Thymus (tissue), 11 donors: Measurements from ENCODE around the gene TOPBP1. TPM values are rescaled to one million over a fixed set of nuclear protein-coding genes. Genes with fewer than 3 reads are reported as not detected.
"Not testable (repeated sequence)": the region's sequence is repeated elsewhere in the genome, so short reads cannot be mapped to it uniquely, and the experiment has no call there.

Experiments
- DNase-seq, 9 donors: peaks; one replicate each; pipeline ENCODE4 v3.0.0-alpha.2; 2013; ENCODE audit warnings: low spot score in 9 of 9, low read depth in 6 of 9, missing footprints in 1 of 9
- H3K27ac ChIP-seq, 2 donors: one replicate each; pipeline ENCODE4 v1.5.1; 2013; ENCODE audit warnings: control low read depth in 1 of 2, low read depth in 1 of 2, low read length in 1 of 2, mild to moderate bottlenecking in 1 of 2, moderate library complexity in 1 of 2
- H3K27me3 ChIP-seq, 2 donors: one replicate each; pipeline ENCODE4 v1.5.1; 2013; ENCODE audit warnings: low read length in 1 of 2; ENCODE audit not compliant: control insufficient read depth in 2 of 2, insufficient read depth in 1 of 2
- H3K36me3 ChIP-seq, 2 donors: one replicate each; pipeline ENCODE4 v1.5.1; 2013; ENCODE audit warnings: low read length in 1 of 2, mild to moderate bottlenecking in 1 of 2, moderate library complexity in 1 of 2; ENCODE audit not compliant: control insufficient read depth in 2 of 2, insufficient read depth in 2 of 2
- H3K4me1 ChIP-seq, 2 donors: one replicate each; pipeline ENCODE4 v1.5.1; 2013; ENCODE audit warnings: low read length in 2 of 2; ENCODE audit not compliant: control insufficient read depth in 2 of 2, insufficient read depth in 2 of 2
- H3K4me3 ChIP-seq, 2 donors: one replicate each; pipeline ENCODE4 v1.5.1; 2013; ENCODE audit warnings: low read length in 2 of 2, control low read depth in 1 of 2, mild to moderate bottlenecking in 1 of 2
- H3K9me3 ChIP-seq, 2 donors: one replicate each; pipeline ENCODE4 v1.5.1; 2013; ENCODE audit warnings: low read length in 1 of 2, mild to moderate bottlenecking in 1 of 2; ENCODE audit not compliant: control insufficient read depth in 2 of 2, insufficient read depth in 1 of 2
- WGBS: extraction: QIAGEN DNeasy Blood & Tissue Kit; methylation state at CpG from one replicate; pipeline ENCODE4 v1.1.7; 2013; 5-methylcytosine and 5-hydroxymethylcytosine counted together
- polyA plus RNA-seq: library from polyadenylated mRNA; stranded (reverse); fragments of 200-250 nt; gene quantifications from one replicate; pipeline ENCODE4 v1.2.3, GENCODE V29; 2013
- total RNA-seq: library from RNA; stranded (reverse); fragments of 120-200 nt; gene quantifications from one replicate; pipeline ENCODE4 v1.2.4, GENCODE V29; 2013
- donor health status: healthy.

Gene TOPBP1
- total and polyA plus RNA-seq, 2 donors = 18.0 to 74.4 TPM

DNA sequence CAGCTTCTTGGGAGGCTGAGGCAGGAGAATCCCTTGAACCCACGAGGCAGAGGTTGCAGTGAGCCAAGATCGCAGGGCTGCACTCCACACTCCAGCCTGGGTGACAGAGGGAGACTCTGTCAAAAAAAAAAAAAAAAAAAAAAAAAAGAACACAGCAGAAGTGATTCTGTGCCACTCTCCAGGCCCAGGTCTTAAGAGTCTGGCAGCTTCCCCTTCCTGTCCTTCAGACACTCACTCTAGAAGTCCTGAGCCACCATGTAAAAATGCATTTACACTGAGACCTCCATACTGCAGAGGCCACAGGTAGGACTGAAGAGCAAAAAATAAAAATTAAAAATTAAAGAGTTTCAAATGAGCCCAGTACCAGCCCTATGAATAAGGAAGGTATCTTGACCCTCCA lies 100.1 kb downstream of the TOPBP1 start:
- Histone ChIP-seq H3K27me3 (no peaks in the 10 kb centered on the region), H3K27ac (no peak overlapping the region), H3K4me3 (no peak overlapping the region), H3K9me3 (peaks cover 0 to 5% of the 10 kb centered on the region in 2 donors), H3K4me1 (no peaks in the 10 kb centered on the region), H3K36me3 (no peaks in the 10 kb centered on the region)
- DNase-seq = no peak
- 96% methylated on average over 2 of the region's 2 CpGs for WGBS

GRCh38 chr3:133551589-133551988 lies 110.2 kb downstream of the TOPBP1 start:
- not testable (repeated sequence) for H3K36me3 ChIP-seq, H3K27me3 ChIP-seq, DNase-seq, H3K27ac ChIP-seq, H3K4me3 ChIP-seq, H3K9me3 ChIP-seq
- whole genome bisulfite sequencing = 94% methylated on average over 11 of the region's 14 CpGs
- H3K4me1 ChIP-seq = peaks cover 5 to 10% of the 10 kb centered on the region in 2 donors

Other genes starting within 250 kb of the TOPBP1 start
- 175 TPM for gene CDV3, start 88.3 kb downstream of the TOPBP1 start, total RNA-seq
- gene CDV3, start 88.3 kb downstream of the TOPBP1 start, polyA plus RNA-seq = 166 TPM
- gene TF, start 84.5 kb upstream of the TOPBP1 start, total RNA-seq = 1.9 TPM
- 2.9 TPM for gene TF, start 84.5 kb upstream of the TOPBP1 start, polyA plus RNA-seq
- gene SRPRB, start 143.9 kb upstream of the TOPBP1 start, total RNA-seq = 28.0 TPM
- gene SRPRB, start 143.9 kb upstream of the TOPBP1 start, polyA plus RNA-seq = 17.7 TPM
- gene RAB6B, start 233.9 kb upstream of the TOPBP1 start, total RNA-seq = 0.24 TPM
- 2.1 TPM for gene RAB6B, start 233.9 kb upstream of the TOPBP1 start, polyA plus RNA-seq